ENCODE results near the gene EIF4EBP3.

EIF4EBP3 gene

DNA sequence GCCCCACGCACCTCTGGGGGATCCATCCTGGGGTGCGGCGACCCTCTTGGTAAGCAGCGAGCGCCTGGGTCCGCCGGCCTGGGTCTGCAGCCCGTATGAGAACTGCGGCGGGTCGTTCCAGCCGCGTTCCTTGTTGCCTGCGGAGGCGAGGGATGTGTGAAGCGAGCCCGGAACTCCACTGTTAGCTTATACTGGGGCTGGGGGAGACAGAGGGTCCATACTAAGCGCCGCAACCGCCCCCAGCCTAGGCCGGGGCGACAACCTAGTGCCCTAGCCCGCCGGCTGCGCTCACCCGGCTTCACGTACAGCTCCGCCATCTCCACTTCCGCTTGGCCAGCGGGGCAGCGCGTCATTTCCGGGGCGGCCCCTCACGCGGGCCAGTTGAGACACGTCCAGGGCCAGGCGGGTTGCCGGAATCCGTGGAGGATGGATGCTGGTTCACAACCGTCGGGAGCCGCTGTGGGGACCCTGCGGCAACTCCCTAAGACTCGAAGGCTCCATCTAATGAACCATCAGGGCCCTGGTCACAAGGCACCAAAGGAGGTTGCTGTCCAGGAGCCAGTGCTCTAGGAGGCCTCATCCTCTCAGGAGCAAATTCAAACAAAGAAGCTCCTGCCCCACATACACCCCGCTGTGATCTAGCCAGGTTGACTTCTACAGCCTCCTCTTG lies 9.8 kb downstream of the EIF4EBP3 start, which contains the start of gene SRA1:
SRA1 (minus strand) TSS at position 338 of the 670 bp plus-strand sequence; CDS start at position 317, 21 bp downstream.
- FAIRE-seq = no peak

GRCh38 chr5:140557965-140558364 lies 10.5 kb downstream of the EIF4EBP3 start:
- no peak for FAIRE-seq

- no peak for FAIRE-seq
Observed at GRCh38 chr5:140558542-140558941, 11.1 kb downstream of the EIF4EBP3 start.

DNA sequence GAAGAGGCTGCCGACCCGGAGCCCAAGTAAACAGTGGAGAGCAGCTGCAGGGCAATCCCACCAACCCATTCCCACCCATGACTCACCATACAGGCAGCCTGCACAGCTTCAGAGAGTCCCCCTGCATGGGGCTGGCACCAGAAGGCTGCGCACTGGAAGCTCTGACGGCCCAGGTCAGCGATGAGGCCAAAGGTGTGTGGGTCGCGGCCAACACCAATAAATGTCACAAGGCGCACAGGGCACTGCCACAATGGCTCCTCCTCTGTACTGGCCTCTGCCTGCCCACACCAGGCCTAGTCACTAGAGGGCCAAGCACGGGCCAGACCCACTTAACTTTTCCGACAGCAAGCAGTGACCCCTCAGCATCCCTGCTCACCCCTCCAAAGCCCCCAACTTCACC lies 12.8 kb downstream of the EIF4EBP3 start:
- FAIRE-seq = no peak

DNA sequence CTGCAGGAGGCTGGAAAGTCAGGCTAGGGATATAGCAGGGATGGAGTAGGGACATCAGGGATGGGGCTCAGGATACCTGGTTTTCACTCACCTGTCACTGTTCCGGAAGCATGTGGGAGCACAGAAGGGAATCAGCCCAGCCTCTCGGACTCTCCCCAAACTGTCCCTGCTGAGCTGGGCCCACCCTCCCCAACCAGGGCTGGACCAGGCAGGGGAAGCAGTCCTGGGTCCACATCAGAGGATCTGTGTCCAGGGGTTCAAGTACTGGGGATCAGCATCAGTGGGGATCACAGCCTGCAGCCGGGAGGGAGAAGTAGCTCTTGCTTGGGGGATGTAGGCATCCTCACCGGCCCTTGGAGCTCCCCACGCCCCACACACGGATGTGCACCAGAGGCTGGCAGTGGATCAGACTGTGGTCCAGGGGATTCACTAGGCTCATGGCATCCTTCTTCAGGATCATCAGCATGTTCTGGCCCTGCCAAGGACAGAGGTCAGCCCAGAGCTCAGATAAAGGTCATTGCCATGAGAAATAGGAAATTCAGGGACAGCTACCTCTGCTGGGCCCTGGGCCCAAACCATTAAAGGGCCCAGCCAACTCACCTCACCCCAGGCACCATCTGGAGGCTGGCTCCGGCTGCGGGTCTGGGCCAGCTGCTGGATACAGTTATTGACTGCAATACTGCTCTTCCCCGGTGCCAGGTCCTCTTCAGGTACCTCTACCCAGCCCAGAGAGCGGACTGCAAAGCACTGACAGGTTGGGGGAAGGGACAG lies 14.5 kb downstream of the EIF4EBP3 start:
- FAIRE-seq = no peak

DNA sequence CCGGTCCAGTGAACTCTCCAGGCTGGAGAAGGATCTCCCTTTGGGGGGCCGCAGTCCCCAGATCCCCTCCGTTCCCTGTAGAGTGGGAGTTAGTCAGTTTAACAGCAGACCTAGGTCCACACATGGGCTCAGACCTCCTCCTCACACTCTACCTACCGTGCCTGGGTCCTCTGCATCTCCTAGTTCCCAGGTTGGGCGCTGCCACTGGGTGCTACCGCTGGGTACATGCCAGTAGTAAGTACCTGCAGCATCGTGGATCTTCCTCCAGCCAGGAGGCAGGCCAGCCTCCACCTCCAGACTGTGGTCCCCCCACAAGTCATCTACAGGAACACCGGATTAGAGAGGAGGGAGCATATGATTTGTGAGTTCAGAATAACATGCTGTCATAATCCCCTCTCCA lies 16.1 kb downstream of the EIF4EBP3 start:
- no peak for FAIRE-seq

DNA sequence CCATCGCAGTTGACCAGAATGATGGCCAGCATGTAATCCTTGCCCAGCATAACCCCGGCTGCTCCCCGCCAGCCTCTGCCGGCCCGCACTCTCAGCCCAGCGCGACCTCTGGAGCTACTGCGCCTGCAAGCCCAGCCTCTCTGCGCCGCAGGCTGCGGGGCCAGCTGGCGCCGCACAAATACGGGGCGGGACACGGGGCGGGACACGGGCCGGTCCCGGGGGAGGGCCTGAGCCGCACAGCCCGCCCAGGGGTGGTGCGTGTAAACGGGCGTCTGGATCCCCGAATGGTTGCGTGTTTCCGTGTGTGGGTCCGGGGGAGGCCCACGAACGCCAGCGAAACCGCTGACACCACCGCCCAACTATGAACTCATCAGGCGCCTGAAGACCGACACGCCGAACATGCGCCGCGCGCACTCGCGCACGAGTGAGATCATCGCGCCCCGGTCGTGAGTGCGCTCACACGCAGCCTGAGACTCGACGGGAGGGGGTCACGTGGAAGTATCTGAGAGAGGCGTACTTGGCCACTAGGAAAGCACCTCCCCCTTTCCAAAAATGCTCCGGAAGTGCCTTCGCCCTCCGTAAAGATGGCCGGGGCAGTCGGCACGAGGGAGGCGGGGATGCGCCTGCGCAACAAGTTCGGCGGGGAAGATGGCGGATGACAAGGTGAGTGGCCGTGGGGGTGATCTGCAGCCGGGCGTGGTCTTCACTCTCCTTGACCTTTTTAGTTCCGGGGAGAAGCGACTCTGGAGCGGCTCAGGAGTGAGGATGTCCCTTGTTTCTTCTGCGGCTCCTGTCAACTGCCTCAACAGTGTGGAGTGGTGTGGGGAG lies 16.9 kb downstream of the EIF4EBP3 start, which contains the start of the genes APBB3 and SLC35A4:
APBB3 (minus strand) TSS at position 403 of the 828 bp plus-strand sequence; CDS start at position 50, 353 bp downstream.
SLC35A4 (plus strand) TSS at position 633 of the 828 bp plus-strand sequence. CDS start 2,342 bp downstream, outside the sequence.
- peak; percentile 89 for FAIRE-seq

DNA sequence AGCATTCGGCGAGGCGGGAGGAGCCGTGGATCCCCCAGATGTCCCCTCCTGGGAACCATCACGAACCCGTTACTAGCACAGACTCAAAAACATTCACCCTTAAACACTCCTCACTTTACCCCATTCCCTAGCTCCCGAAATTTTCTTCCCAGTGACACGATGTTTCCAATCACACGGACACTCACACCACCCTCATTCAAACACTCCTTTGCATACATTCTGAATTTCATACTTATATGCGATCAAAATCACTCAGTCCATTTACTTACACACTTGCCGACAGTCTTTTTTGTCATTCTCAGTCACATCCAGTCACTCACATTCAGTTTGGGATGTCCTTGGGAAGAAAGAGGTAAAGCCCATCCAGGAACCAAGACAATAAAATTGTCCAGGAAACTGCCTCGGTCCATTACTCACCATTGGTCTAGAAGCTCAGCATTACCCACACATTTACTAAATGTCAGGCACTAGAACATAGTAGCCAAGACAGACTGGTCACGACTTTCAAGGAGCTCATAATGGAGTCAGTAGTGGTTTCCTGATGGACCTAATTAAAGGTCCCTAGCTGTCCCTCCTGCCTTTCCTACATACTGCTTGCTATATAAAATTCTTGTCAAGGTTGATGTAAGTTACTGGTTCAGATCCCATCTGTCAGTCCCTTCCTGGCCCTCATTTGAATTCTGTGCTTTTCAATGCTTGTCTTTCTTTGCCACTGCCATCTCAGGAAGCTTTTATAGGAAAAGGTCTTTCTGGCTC lies 17.7 kb downstream of the EIF4EBP3 start:
- no peak for FAIRE-seq

DNA sequence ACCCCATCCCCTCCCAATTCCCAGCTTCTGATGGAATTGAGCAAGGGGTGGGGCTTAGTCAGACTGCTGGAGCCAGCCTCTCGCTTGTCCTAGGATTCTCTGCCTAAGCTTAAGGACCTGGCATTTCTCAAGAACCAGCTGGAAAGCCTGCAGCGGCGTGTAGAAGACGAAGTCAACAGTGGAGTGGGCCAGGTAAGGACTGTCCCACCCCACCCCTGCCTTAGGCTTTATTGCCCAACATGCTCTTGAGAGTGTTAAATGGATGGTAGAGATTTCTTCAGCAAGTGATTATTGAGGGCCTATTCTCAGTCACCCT lies 18.3 kb downstream of the EIF4EBP3 start:
- no peak for FAIRE-seq

DNA sequence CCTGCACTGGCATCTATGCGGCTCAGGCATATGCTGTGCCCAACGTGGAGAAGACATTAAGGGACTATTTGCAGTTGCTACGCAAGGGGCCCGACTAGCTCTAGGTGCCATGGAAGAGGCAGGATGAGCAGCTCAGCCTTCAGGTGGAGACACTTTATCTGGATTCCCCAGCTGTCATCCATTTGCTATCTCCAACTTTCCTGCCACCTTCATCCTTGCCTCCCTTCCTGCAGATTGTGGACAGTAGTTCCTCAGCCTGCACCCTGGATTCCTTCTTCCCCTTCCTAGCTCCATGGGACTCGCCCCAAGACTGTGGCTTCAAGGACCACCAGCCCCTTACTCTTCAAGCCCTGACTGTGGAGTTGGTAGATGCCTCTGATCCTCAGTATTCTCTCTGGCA lies 19.2 kb downstream of the EIF4EBP3 start:
- FAIRE-seq = no peak

- no peak for FAIRE-seq
Observed at GRCh38 chr5:140567136-140567818, 19.8 kb downstream of the EIF4EBP3 start.

- no peak for FAIRE-seq
Observed at GRCh38 chr5:140567871-140568270, 20.4 kb downstream of the EIF4EBP3 start.

GRCh38 chr5:140568443-140569063 lies 21.1 kb downstream of the EIF4EBP3 start:
- FAIRE-seq = no peak

DNA sequence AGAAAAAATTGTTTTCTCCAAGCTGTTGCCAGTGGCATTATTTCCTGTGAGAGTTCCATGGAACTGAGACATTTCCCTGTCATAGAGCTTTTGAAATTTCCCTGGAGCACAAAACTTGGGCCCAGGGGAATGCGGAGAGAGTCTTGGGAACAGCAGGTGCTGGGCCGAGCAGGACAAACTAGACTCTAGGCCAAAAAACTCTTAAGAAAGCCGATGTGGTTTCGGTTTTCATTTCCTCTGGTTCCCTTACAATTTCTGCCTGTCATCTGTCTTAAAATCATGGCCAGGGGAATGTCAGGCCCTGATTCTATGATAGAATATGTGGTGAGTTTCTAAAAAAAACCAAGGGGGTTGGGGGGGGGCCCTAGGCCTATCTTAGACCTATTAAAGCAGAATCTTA lies 21.7 kb downstream of the EIF4EBP3 start:
- FAIRE-seq = no peak

- FAIRE-seq = no peak
Observed at GRCh38 chr5:140570058-140570457, 22.6 kb downstream of the EIF4EBP3 start.

GRCh38 chr5:140570488-140570887 lies 23.0 kb downstream of the EIF4EBP3 start:
- FAIRE-seq = no peak

- FAIRE-seq = no peak
Observed at GRCh38 chr5:140571105-140571504, 23.6 kb downstream of the EIF4EBP3 start.

DNA sequence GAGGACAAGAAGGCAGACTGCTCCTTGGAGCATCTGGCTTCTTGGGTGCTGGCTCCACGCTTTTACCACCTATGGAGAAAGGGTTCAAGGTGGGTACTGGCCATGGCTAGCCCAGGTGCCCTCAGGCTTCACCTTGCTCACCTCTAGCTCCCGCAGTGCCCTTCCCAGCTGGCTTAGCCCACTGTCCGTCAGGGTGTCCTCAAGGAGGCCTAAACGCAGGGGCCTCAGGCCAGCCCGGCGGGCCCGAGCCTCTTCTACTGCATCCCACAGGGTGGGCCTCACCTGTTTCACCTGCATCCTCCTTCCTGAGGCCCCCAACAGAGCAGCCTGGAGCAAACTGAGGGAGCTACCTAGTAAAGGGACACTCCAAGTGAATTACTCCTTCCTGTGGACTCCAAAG lies 26.2 kb downstream of the EIF4EBP3 start:
- no peak for FAIRE-seq

- FAIRE-seq = no peak
Observed at GRCh38 chr5:140574165-140574564, 26.7 kb downstream of the EIF4EBP3 start.

DNA sequence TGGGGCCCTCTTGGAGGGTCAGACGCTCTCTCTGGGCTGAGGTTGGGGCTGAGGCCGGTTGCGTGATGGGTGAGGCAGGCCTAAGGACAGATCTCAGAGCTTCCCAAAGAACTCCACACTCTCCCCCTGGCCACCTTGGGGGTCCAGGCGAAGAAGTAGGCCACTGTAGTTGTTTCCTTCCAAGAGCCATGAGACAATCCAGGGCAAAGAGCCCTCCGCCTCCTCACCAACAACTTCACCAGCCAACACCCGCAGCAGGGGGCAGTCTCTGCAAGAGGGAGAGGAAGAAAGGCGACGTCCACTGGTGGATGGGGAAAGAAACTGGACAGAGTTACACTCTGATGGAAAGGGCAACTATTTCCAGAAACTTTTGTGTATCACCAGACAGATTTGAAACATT lies 27.8 kb downstream of the EIF4EBP3 start:
- no peak for FAIRE-seq

DNA sequence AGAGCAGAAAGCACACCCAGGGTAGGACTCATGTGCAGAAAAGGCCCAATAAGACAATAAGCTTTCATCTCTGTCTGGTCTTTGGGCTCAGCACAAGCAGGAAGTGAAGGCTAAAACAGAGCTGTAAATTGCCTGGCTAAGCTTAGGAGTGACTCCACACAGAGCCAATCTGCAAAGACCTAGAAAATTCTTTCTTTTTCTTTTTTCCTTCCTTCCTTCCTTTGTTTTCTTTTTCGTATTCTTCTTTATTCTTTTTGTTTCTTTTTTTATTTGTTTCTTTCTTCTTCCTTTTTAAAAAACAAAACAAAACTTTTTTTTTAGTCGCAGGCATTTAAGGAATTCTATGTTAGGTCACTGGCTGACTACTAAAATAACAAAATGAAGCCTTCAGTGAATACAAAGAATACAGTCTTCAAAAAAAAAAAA lies 29.3 kb downstream of the EIF4EBP3 start:
- peak; percentile 26 for FAIRE-seq

Data from endometrium (tissue), 2 donors.